Thyroid gland (tissue), 4 donors: ENCODE results near the gene KCNE1. TPM values are rescaled to one million over a fixed set of nuclear protein-coding genes. Genes with fewer than 3 reads are reported as not detected.

Experiments
- DNase-seq, 2 donors: peaks; one replicate each; pipeline ENCODE4 v3.0.0-alpha.2; 2019
- H3K27ac ChIP-seq, 3 donors: fragments of 200-600 bp; sonication (generic); 1 replicate in 2 of 3; 2 replicates in 1 of 3; pipeline ENCODE4 v1.5.1; 2016 to 2019; ENCODE audit warnings: mild to moderate bottlenecking in 1 of 3, moderate library complexity in 1 of 3
- H3K27me3 ChIP-seq: fragments of 200-600 bp; sonication (generic); one replicate; pipeline ENCODE4 v1.5.1; 2019
- H3K36me3 ChIP-seq, 2 donors: fragments of 200-600 bp; sonication (generic); one replicate each; pipeline ENCODE4 v1.5.1; 2016 to 2019
- H3K4me1 ChIP-seq, 2 donors: fragments of 200-600 bp; sonication (generic); one replicate each; pipeline ENCODE4 v1.5.1; 2017 to 2019
- H3K4me3 ChIP-seq, 3 donors: fragments of 200-600 bp; sonication (generic); replicated peaks in 1 of 3; 1 replicate in 2 of 3; 2 replicates in 1 of 3; pipeline ENCODE4 v1.5.1; 2016; ENCODE audit warnings: mild to moderate bottlenecking in 1 of 3
- H3K9me3 ChIP-seq: fragments of 200-600 bp; sonication (generic); one replicate; pipeline ENCODE4 v1.5.1; 2017
- CTCF ChIP-seq, 6 experiments: fragments of 200-600 bp in 3 of 6; fragments of 450-650 bp in 3 of 6; sonication (generic) in 3 of 6; IDR thresholded peaks; one replicate each; pipeline ENCODE4 v1.5.1; 2016 to 2019; ENCODE audit warnings: antibody characterized with exemption in 6 of 6, mild to moderate bottlenecking in 2 of 6, inconsistent platforms in 1 of 6, moderate library complexity in 1 of 6
- POLR2A ChIP-seq, 2 donors: fragments of 450-650 bp; IDR thresholded peaks; one replicate each; pipeline ENCODE4 v1.6.1; 2017; ENCODE audit warnings: antibody characterized with exemption in 2 of 2, mild to moderate bottlenecking in 2 of 2, moderate library complexity in 1 of 2
- WGBS, 2 donors: methylation state at CpG; one replicate each; pipeline ENCODE4 v1.1.5; 2017; 5-methylcytosine and 5-hydroxymethylcytosine counted together
- intact Hi-C: fragments of 100-400 bp; cut with DNase I; formaldehyde crosslinking; loops from one replicate; pipeline ENCODE4 v1.15.1; 2023
- total RNA-seq, 4 donors: library from RNA; depleted of rRNA; stranded (reverse); fragments of >200 nt; gene quantifications; one replicate each; pipeline ENCODE4 v1.2.3, GENCODE V29; 2016

The KCNE1 gene
- total RNA-seq, 4 donors from 2014 or later = 0.33 to 2.6 (median 1.5) TPM

- Histone ChIP-seq H3K9me3 (no peaks in the 10 kb centered on the region), H3K4me3 (no peak overlapping the region), H3K27me3 (no peaks in the 10 kb centered on the region), H3K36me3 (peaks cover 6 to 7% of the 10 kb centered on the region in 2 donors), H3K4me1 (peaks cover 4 to 18% of the 10 kb centered on the region in 2 donors), H3K27ac (no peak overlapping the region)
- WGBS, 2 donors = 91% methylated on average over 22 of the region's 22 CpGs
- TF ChIP-seq POLR2A (IDR thresholded peaks at IDR 0.05) = no peak
- TF ChIP-seq CTCF (IDR thresholded peaks at IDR 0.05) = peak in 1 of 6 experiments; percentile 8
- intact Hi-C loops = no loop called here
- peak in 1 of 2 donors; percentile 9 for DNase-seq
Observed at GRCh38 chr21:34517491-34518245, 5.7 kb upstream of the KCNE1 start.

GRCh38 chr21:34517039-34517438, 5.0 kb upstream of the KCNE1 start:
- DNase-seq = no peak
- Histone ChIP-seq H3K36me3 (peaks cover 6 to 7% of the 10 kb centered on the region in 2 donors), H3K4me1 (peaks cover 4 to 12% of the 10 kb centered on the region in 2 donors), H3K27ac (no peak overlapping the region), H3K27me3 (no peaks in the 10 kb centered on the region), H3K9me3 (no peaks in the 10 kb centered on the region), H3K4me3 (no peak overlapping the region)
- TF ChIP-seq POLR2A (IDR thresholded peaks at IDR 0.05) = no peak
- no peak for TF ChIP-seq CTCF (IDR thresholded peaks at IDR 0.05)
- 84 to 88% methylated on average over 5 of the region's 5 CpGs for WGBS, 2 donors
- intact Hi-C loops = no loop called here

GRCh38 chr21:34514576-34515115, 2.6 kb upstream of the KCNE1 start:
- no peak for DNase-seq
- no peaks in the 10 kb centered on the region for H3K36me3 ChIP-seq
- no peak overlapping the region for H3K4me3 ChIP-seq
- H3K4me1 ChIP-seq = peaks cover 4 to 7% of the 10 kb centered on the region in 2 donors
- no peak overlapping the region for H3K27ac ChIP-seq
- intact Hi-C loops = no loop called here
- 93 to 94% methylated on average over 10 of the region's 10 CpGs for WGBS, 2 donors
- TF ChIP-seq POLR2A (IDR thresholded peaks at IDR 0.05) (no peak), CTCF (IDR thresholded peaks at IDR 0.05) (no peak)
- no peaks in the 10 kb centered on the region for H3K27me3 ChIP-seq
- no peaks in the 10 kb centered on the region for H3K9me3 ChIP-seq

- H3K9me3 ChIP-seq = no peaks in the 10 kb centered on the region
- intact Hi-C loops = no loop called here
- no peaks in the 10 kb centered on the region for H3K36me3 ChIP-seq
- H3K4me3 ChIP-seq = no peak overlapping the region
- TF ChIP-seq POLR2A (IDR thresholded peaks at IDR 0.05) (no peak), CTCF (IDR thresholded peaks at IDR 0.05) (no peak)
- DNase-seq = no peak
- no peaks in the 10 kb centered on the region for H3K27me3 ChIP-seq
- peaks cover 4% of the 10 kb centered on the region in 2 donors for H3K4me1 ChIP-seq
- no peak overlapping the region for H3K27ac ChIP-seq
- 91 to 96% methylated on average over 2 of the region's 2 CpGs for WGBS, 2 donors
Observed at GRCh38 chr21:34513129-34513675, 1.2 kb upstream of the KCNE1 start.

- no peak overlapping the region for H3K27ac ChIP-seq
- 96 to 97% methylated on average over 5 of the region's 5 CpGs for WGBS, 2 donors
- intact Hi-C loops = no loop called here
- H3K27me3 ChIP-seq = no peaks in the 10 kb centered on the region
- peaks cover 0 to 4% of the 10 kb centered on the region in 2 donors for H3K4me1 ChIP-seq
- no peak overlapping the region for H3K4me3 ChIP-seq
- no peaks in the 10 kb centered on the region for H3K9me3 ChIP-seq
- DNase-seq = no peak
- no peaks in the 10 kb centered on the region for H3K36me3 ChIP-seq
- TF ChIP-seq POLR2A (IDR thresholded peaks at IDR 0.05) = no peak
- TF ChIP-seq CTCF (IDR thresholded peaks at IDR 0.05) = no peak
Observed at GRCh38 chr21:34511181-34511580, 829 bp downstream of the KCNE1 start.
